G401.6 (cell line): ENCODE measurements around the gene CHTF18.

Experiments used
- FAIRE-seq: peaks from 2 replicates; lab custom pipeline; 2012; peaks lifted over from hg19 to GRCh38; lab: Jason Lieb, UNC

Gene CHTF18

GRCh38 chr16:794091-794822, 5.8 kb downstream of the CHTF18 start:
- FAIRE-seq, result no peak

- FAIRE-seq, result no peak
These were observed 6.5 kb downstream of the CHTF18 start for GRCh38 chr16:794853-795466.

DNA sequence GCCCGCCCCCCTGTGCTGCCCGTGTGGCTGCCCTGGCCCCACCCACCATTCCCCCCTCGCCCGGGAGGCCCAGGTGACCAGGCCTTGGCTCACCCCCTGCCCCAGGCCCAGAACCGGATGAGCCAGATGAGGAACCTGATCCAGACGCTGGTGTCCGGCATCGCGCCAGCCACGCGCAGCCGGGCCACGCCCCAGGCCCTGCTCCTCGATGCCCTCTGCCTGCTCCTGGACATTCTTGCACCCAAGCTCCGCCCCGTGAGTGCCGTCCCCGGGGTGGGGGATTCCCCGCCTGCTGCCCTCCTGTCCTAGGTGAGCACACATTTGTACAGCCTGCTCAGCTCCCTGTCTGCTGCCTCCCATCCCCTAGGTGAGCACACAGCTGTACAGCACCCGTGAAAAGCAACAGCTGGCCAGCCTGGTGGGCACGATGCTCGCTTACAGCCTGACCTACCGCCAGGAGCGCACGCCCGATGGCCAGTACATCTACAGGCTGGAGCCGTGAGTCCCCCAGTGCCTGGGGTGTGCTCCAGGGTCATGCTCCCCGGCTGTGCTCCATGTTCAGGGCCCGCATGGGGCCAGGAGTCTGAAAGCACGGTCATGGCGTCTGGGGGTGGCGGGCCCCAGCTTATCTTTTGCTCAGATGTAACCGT, 7.3 kb downstream of the CHTF18 start:
- no peak for FAIRE-seq

DNA sequence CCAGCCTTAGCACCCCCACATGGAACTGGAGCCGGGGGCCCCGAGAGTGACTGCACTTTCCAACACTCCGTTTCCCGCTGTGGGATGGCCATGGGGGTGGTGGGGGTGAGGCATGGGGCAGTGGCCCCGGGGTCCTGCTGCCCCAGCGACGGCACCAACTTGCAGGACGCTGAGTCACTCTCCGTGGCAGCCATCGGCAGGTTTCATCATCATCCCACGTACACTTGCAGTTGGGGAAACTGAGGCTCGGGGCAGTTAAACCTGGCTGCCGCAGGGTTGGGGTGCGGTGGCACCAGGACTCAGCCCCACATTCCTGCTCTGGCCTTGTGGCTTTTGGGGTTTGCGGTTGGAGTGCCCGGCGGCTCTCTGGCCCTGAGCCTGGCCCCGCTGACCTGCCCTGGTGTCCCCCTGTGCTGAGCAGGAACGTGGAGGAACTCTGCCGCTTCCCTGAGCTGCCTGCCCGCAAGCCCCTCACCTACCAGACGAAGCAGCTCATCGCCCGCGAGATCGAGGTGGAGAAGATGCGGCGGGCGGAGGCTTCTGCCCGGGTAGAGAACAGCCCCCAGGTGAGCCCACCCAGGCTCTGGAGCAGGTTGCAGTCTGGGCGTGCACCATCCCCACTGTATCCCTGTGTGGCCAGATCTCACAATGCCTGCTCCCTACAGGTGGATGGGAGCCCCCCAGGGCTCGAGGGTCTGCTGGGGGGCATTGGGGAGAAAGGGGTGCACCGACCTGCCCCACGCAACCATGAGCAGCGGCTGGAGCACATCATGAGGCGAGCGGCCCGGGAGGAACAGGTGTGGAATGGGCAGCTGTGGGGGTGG, 8.1 kb downstream of the CHTF18 start:
- no peak for FAIRE-seq

DNA sequence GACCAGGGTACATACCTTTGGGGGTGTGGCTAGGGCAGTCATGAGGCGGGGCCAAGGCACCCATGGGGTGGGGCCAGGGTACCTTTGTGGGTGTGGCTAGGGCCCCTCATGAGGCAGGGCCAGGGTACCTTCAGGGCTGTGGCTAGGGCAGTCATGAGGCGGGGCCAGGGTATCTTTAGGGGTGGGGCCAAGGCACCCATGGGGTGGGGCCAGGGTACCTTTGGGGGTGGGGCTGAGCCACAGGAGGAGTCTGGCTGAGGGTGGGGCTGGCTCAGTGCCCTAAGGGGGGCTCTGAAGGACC, 8.7 kb downstream of the CHTF18 start:
- no peak for FAIRE-seq

- FAIRE-seq, result no peak
These were observed 9.3 kb downstream of the CHTF18 start for GRCh38 chr16:797686-798085.

GRCh38 chr16:798666-799065, 10.2 kb downstream of the CHTF18 start:
- no peak for FAIRE-seq

DNA sequence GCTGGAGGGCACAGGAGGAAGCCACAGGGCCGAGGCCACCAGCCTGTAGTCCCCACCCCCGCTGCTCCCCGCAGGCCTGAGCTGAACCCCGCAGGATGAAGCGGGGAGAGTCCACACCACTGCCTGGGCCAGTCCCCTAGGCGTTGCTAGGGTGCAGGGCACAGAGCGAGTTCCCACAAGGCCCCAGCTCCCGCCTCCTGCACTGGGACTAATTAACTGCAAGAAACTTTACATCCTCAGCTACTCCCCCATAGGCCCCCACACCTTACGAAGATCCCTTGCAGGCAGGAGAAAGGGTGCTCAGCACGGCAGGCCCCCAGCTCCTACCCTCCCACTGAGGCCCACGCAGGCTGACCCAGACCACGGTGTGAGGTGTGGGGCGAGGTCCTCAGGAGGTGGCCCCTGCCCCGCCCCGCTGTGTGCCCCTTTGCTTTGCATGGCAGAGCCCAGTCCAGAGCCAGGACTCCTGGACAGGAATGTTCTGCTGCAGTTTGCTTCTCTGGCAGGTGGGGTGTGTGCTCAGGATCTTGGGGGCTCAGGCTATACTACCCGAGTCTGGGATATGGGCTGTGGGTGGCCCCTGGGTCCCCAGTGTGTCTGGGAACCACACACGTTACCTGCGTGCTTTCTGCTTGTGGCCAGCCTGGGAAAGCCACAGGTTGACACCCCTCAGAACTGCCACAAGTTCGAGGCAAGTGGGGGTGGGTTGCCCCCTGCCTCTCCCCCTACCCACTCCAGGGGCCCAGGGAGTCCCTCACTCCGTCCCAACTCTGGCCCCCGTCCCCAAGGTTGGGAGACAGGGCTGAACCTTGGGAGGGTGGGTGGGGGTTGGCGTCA, 10.9 kb downstream of the CHTF18 start:
- FAIRE-seq, result no peak

GRCh38 chr16:799948-800833, 11.8 kb downstream of the CHTF18 start, which contains the start of gene GNG13:
TSS of gene GNG13 (minus strand) at chr16:800734. CDS start at chr16:799077, 1,657 bp downstream.
- FAIRE-seq, result no peak

DNA sequence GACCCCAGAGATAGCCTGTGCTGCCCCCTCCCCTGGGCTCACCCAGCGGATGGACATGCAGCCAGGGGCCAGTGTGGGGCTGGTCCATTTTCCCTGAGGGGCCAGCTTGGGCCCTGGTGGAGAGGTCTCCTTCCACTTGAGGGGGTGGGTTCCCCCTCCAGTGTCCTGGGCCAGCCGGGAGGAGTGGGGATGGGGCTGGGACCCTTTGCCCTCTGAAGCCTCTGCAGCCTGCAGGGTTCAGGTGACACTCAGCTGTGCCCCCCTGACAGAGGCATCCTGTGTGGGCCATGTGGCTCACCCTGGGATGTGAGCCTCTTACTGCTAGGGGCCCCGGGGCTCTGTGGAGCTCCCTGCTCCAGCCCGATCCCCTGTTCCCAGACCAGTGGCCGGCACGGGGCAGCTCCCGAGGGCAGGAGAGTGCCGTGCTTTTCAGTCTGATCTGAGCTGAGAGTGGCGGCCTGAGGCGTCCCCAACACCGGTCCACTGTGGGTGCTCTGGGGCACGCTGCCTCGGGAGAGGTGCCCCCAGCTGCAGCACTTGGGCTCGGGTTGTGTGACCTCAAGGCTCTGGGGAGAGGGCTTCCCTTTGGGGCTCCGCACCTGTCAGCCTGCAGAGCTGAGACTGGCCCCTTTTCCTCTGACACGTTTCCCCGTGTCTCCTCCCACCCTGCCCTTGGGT, 12.6 kb downstream of the CHTF18 start:
- FAIRE-seq, result no peak

- no peak for FAIRE-seq
These were observed 13.4 kb downstream of the CHTF18 start for GRCh38 chr16:801584-802363.

GRCh38 chr16:802461-802860, 14.0 kb downstream of the CHTF18 start:
- no peak for FAIRE-seq

- no peak for FAIRE-seq
These were observed 14.7 kb downstream of the CHTF18 start for GRCh38 chr16:802914-803753.

DNA sequence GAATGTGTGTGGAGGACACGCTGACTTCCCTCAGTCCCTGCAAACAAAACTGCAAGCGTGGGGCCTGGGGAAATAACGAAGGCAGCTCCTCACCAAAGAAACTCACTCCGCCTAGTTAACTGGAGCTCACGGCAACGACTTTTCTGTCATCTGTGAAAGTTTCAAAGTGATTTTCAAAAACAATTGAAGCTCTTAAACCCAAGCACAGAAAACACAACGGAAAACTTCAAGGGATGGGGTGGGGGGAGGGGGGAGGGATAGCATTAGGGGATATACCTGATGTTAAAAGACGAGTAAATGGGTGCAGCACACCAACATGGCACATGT, 15.3 kb downstream of the CHTF18 start:
- no peak for FAIRE-seq

GRCh38 chr16:804193-805048, 16.0 kb downstream of the CHTF18 start:
- no peak for FAIRE-seq

- no peak for FAIRE-seq
These were observed 17.1 kb downstream of the CHTF18 start for GRCh38 chr16:805474-805873.

DNA sequence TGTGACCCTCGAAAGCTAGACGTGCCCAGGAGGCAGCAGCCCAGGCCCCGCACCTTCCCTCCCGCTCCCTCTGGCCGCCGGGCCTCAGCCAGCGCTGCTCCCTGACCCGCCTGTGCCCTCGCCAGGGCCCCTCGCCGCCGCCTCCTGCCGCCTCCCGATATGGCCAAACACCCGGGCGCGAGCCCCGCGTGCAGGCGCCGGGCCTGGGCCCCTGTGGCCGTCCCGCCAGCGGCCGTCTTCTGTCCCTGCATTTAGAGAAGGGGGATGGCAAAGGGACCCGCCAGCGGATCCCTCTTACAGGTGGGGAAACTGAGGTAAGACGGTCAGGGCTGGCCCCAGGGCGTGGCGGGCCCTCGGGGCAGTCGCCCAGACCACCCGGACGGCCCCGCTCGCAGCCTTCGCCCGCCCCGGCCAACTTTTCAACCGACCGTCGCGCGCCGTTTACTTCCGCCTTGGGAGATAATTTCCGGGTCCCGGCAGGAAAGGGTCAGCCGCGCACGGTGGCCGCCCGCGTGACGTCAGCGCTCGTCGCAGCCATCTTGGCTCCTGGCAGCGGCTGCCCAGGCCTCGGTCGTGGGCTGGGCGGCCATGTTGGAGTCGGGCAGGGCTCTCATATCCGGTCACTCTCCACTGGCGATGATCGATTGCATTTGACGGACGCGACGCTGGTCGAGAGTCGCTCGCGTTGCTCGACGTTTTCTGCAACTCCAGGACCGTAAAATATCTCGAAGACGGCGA, 19.1 kb downstream of the CHTF18 start:
- peak; percentile 40 for FAIRE-seq
